Hematopoietic multipotent progenitor cell treated with erythropoietin and hydrocortisone succinate and interleukin-3 and kit ligand, for 17 days (in vitro differentiated cells): ENCODE data around the gene RFLNA.
"Not testable (repeated sequence)": the region's sequence is repeated elsewhere in the genome, so short reads cannot be mapped to it uniquely, and the experiment has no call there.

Experiments used
- DNase-seq: peaks from one replicate; pipeline ENCODE4 v3.0.0-alpha.2; 2015; ENCODE audit warnings: low spot score

Gene RFLNA

DNA sequence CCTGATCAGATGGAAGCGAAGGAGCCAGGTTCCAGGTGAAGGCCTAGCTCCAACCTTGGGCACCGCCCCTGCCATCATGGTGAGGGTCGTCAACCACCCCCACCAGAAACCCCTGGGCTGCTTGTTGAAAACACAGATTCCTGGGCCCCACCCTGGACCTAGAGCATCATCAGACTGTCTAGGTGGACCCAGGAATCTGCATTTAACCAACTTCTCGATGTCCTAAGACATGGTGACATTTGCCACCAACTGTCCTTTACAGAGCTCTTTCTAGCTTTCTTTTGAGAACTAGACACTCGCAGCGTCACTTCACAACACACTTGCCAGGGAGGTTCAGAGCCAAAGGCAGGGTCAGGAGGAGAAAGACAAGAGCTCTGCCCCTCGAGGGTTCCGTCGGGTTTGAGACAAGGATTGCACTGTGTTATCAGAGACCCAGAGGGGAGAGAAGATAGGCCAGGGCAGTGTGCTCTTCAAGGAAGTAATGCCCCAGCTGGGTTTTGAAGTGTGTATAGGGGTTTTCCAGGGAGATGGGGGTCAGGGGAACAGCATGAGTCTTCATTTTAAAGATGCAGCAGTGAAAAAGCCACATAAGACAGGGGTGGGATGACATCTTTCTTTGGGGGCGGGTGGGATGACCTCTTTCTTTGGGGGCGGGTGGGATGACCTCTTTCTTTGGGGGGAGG lies 24.6 kb downstream of the RFLNA start:
- DNase-seq = no peak

DNA sequence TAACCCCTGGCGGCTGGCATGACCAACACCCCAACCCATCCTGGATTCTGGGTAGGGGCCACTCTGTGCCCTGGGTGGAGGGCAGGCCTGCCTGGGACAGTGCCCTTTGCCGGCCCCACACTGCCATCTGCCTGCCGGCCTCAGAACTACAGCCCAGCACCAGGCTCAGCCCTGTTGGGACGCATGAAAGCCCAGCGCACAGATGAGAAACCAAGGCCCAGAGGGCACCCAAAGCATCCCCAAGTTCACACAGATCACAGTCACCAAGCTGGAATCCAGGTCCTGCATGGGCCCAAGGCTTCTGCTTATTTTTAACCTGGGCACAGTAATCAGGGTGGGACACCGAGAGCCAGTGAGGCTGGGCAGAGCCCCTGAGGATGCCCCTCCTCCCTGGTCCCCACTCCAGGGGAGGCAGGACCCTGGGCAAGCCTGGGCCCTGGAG lies 26.2 kb downstream of the RFLNA start:
- peak; percentile 41 for DNase-seq

DNA sequence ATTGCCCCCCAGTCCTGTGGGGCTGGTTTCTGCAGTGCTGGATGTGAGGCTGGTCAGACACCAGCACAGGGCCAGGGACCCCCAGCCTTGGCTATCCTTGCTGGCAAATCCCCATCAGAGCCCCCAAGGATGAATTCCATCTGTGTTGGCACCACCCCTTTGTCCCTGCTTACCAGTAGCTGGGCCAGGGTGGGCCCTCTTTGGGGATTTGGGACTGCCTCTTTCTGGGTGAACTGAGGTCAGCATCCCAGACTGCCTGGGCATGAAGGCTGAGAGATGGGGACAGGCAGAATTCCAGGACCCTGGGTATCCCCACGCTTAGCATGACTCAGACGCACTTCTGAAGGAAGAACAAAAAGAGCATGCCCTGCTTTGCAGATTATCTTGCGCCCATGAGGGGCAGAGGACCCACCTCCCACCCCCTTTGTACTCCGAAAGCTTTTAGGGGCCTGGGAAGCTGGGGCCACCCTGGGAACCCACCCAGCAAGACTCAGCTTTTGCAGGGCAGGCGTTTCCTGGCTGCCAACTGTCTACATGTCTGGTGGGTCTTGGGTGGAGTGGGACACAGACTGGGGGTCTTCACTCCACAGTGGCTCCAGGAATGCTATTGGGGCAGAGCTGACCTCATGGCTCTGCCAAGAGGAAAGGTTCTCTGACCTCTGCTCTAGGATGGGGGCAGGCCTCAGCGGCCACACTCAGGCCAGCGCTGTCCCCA lies 26.8 kb downstream of the RFLNA start:
- DNase-seq = no peak

DNA sequence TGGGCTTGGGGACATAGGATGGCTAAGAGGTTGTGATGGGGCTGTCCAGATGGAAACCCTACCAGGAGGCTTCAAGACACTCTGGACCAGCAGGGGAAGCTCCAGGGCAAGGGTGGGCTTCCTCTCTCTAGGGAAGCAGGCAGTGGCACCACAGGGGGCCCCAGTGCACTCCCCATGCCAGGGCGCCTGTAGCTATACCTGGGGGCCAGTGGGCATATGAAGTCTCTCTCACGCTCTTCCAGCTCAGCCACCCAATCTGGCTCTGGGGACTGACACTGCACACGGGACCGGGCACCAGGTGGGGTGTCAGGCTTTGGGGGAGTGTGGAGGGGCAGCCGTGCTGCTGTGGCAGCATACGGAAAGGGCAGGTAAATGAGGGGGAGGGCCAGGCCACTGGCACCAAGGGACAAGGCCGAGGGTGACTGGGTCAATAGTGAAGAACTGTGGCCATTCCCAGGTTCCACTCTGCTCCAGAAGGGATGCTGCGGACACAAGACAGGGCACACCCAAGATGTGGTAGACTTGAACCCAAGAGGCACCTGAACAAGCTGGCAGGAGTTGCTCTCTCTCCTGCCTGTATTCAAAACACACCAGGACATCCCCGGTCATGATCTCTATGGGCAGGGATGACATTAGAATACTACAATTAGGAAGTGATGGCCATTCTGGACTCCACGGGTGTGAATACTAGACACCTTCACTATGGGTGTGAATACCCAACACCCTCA lies 27.5 kb downstream of the RFLNA start:
- no peak for DNase-seq

DNA sequence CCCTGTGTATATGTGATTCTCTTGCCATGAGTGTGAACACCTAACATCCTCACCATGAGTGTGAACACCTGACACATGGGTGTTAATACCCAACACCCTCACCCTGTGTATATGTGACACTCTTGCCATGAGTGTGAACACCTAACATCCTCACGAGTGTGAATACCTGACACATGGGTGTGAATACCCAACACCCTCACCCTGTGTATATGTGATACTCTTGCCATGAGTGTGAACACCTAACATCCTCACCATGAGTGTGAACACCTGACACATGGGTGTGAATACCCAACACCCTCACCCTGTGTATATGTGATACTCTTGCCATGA lies 28.1 kb downstream of the RFLNA start:
- not testable (repeated sequence) for DNase-seq

DNA sequence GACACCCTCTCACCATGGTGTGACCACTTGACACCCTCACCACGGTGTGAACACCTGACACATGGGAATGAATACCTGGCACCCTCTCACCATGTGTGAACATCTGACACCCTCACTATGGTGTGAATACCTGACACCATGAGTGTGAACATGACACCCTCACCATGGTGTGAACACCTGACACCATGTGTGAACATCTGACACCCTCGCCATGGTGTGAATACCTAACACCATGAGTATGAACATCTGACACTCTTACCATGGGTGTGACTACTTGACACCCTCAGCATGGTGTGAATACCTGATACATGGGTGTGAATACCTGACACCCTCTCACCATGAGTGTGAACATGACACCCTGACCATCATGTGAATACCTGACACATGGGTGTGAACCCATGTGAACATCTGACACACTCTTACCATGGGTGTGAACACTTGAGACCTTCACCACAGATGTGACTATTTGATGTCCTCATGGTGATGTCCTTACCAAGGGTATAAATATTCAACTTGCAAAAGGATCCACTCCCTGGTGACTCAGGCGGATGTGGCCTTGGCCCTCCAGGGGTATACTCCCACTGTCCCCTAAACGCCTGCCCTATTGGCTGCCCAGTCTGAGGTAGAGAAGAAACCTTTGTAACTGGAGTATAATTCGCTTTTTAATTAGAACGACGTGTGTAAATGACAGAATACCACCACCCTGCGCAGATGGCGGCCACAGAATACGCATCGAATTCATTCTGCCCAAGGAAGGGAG lies 29.1 kb downstream of the RFLNA start:
- no peak for DNase-seq

DNA sequence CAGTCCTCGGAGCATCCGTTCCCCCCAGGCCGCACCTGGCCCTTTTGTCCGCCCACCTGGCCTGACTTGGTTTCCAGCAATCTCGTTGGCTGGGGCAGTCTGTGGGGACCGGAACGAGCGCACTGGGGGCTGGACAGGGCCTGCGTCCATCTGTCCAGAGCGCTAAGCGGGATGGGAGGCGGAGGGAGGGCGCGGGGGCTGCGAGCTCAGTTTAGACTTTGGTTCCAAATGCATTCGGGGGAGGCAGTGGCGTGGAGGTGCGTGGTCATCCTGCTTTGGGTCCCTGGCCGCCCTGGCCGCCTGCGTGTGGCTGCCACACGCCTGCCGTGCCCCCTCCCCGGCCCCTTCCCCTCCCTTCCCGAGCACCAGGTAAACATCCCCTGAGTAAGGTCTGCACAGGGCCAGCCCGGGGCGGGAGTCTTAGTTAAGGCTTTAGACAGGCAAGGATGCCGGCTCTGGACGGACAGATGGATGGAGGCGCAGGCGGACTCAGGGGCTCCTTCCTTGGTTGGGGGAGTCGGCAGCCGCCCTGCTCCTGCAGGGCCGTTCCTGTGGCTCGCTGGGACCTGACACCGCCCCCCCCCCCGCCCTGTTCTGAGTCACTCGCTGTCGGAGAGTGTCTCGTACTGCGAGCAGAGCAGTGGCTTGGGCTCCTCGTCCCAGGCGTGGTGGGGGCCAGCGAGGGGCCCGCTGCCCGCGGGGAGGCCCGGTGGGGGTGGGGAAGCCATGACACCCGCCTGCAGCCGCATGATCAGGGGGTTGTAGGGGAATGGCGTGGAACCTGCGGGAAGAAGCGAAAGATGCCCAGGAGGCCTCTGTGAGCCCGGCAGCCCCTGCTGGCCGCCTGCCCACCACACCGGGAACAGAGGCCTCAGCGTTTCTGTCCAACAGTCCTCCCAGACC lies 30.2 kb downstream of the RFLNA start:
- no peak for DNase-seq

DNA sequence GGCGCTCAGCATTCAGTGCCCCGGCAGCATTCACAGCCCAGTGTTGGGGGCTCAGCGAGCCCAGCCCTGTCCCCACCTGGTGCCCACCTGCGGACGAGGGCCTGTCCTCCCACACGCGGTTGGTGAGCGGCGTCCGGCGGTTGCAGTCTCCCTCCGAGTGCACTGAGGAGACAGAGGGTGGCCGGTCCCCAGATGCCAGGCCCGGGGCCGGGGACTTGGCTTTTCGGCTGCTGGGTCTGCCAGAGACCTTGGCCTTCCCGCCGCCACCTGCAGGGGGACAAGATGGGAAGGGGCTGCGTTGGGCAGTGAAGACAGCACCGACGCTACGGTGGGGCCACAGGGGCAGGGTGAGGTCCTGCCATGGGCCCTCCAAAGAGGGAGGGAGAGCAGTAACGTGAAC lies 31.2 kb downstream of the RFLNA start:
- no peak for DNase-seq

DNA sequence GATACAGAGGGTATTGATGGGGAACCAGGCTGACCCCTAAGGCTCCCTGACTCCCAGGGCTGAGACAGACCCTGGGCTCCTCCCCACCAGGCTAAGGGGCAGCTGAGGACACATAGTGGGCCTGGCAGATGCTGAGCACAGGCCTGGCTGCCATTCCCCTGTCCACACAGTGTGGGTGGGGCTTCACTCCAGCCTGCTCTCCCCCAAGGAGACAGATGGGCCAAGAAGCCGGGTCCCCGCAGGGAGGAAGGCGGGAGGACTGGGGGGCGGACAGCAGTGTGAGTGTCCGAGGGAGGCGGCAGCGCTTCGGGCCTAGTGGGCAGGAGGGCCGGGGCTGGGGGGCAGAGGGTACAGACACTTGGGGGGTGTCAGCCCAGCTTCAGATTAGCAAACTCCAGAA lies 32.0 kb downstream of the RFLNA start:
- DNase-seq = no peak

DNA sequence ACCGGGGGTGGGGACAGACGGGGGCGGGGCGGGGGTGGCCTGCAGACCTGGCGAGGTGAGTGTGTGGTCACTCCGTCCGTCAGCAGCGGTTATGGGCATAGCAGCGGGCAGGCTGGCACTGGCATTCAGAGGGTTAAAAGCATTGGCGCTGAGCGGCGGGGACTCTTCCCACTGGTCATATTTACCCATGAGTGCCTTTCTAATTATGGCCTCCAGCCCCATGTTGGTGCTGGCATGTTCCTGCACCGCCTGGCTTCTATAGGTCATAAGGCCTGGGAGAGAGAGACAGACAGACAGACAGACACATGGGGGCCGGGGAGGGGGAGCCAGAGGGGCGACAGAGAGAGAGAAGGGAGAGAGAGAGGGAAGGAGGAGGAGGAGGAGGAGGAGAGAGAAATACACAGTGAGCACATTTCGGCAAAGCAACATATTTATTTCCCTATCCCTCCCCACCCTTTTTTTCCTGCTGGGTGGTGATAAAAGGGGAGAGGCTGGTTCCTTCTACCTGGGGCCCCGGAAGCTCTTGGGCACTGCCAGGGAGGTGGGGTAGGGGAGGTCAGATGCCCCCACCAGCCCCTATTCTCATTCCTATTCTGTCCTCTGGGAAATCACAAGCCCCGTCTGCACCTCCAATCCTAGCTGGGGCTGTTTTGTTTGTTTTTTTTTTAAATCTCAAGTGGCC lies 32.6 kb downstream of the RFLNA start:
- no peak for DNase-seq

DNA sequence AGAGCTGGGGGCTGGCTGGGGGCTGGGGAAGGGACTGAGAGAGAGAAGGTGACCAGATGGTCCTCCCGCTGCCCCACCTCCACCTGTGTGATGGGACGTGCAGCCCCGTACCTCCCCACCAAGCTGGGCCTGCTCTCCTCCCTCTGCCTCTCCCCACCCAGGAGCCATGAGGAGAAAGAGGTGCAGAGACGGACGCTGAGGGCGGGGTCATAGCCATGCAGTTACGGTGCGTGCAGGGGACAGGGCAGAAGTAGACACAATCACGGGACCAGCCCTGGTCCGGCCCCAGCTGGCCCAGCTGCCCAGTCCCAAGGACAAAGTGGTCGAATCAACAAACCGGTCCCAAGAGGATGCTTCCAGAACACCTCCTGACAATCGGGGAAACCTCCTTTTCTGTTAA lies 33.2 kb downstream of the RFLNA start:
- no peak for DNase-seq

DNA sequence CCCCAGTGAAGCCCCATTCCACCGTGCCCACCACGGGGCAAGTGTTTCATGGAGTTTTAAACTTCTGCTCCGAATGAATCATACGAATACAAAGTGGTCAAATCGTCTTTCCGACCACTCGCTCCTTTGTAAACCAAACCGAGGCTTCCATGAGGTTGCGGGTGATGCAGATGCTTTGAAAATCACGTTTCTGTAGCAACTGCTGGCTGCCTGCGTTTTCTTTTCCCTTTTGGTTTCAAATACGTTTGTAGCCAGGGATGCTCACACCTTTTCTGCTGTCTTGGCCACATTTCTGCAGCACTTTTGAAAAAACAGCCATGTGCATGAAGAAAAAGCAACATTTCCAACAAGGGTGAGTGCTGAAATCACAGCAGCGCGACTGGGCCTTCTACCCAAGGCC lies 33.7 kb downstream of the RFLNA start:
- DNase-seq = no peak

DNA sequence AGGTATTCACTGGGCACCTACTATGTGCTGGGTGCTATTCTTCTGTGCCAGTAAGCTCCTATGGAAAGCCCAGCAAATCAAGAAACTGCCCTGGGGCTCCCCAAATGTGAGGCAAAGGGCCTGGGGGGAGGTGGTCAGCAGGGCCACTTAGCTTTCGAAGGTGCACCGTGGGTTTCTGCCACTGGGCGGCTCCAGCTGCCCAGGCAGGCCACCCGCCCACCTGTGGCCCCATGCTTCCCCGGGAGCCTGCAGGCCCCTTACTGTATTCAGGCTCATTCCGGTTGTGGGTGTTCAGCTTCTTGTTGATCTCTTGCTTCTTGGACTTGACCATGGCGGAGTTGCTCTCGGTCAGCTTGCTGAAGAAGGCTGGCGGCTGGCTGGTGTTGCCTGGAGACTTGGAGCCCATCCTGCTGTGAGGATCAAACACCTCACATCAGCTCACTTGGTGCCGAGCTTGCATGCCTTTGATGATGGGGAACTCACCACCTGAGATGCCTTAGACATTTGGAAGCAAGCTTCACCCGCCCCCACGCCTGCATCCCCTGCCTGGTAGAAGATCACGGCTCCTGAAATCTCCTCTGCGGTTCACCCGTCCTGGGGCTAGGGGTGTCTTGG lies 37.3 kb downstream of the RFLNA start:
- DNase-seq = no peak

DNA sequence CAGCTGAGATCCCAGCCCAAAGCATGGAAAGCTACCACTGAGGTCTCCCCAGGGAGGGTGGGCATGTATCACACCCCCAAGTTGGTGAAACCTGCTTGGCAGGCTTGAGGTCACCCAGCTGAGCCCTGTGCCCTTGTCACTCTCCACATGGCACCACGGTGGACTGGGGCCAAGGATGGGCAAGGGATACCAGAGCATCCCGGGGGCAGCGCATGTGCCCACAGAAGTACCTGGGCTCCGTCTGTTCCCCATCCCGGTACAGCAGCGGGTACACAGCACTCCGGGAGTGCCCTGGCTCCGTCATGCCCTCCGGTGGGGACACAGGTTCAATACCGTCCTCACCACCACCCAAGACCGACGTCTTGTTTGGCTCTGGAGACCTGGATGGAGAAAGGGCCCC lies 38.0 kb downstream of the RFLNA start:
- no peak for DNase-seq

DNA sequence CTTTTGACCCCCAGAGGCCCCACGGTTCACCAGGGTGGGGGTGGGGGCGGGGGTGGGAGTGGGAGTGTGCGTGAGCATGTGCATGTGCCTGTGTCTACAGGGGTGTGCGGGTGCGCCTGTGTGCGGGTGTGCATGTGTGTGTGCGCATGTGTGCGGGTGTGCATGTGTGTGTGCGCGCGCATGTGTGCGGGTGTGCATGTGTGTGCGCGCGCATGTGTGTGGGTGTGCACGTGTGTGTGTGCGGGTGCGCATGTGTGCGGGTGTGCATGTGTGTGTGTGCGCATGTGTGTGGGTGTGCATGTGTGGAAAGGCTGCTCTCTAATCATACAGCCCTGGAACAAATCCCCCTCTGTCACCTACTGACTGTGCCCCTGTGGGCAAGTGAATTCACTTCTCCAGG lies 38.8 kb downstream of the RFLNA start:
- no peak for DNase-seq

DNA sequence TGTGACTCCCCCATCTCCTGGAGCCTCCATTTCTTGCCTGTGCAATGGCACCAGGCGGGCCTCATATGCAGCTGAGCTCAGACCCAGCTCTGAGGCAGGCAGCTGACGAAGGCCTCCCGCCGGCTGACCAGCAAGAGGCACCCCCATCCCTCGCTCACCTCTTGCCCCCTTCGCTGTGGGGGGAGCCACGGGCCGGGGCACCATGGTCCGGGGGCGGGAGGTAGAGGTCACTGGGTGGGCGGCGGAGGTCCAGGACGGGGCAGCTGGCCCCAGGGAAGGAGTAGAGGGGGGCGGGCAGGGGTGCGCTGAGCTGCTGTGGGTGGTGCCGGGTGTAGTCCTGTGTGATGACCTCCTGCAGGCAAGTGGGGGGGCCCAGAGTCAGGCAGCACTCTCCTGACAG lies 39.4 kb downstream of the RFLNA start:
- DNase-seq = no peak

DNA sequence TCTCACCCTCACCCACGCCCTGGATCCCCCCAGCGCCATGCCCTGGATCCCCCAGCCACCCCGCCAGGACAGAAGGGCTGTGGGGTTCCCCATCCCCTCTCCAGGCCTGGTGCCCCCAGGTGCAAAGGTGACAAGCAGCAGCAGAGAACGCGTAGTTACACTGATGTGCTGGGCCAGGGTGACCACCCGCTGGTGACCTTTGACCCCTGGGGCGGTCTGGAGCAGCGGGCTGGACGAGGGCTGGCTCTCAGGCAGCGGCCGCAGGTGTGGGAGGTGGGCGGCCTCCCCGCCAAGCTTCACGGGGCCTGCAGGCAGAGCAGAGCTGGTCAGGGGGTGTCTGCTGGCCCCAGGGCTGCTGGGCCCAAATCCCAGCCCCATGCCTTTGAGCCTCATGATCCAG lies 40.1 kb downstream of the RFLNA start:
- DNase-seq = no peak

DNA sequence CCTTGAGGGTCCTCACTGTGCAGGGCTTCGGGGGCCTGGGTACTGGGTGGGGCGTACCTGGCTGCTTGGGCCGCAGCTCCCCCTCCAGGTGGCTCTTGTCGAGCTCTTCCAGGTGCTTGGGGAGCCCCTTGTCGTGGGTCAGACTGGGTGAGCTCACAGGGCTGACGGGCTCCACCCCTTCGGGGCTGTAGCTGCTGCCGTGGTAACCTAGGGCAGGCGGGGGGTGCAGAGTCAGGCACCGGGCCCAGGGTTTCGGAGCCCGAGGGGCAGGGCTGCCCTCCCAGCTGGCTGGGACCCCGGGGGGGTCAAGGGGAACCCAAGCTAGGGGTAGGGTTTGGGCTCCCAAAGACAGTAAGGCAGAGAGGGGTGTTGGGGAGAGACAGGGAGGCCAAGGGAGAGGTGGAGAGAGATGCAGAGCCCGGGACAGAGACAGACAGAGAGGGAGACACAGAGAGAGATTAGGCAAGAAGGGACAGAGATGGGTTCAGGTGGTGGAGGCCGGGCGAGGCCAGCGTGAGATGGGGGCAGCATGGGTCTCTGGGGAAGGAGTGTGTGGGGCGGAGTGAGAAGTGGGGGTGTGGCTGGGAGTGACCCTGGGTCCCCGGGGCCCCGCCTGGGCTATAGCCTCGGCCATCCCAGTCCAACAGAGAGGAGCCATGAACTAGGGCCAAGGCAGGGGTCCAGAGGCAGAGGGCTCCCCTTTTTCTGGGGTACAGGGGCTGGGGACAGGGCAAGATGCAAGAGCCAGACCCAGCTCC lies 40.7 kb downstream of the RFLNA start:
- DNase-seq = no peak

DNA sequence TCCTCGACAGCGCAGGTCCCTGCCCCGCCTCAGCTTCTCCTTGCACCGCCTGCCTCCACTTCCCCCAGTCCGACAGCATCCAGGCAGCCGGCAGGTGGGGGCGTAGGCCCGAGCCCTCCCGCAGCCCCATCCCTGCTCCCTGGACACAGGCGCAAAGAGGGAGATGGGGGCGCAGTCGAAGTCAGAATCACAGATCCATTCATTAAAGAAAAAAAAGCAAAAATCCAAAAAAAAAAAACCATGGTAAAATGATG lies 41.2 kb downstream of the RFLNA start:
- no peak for DNase-seq
